Measurements from ENCODE around the gene OSBPL9.
"Not testable (repeated sequence)": the region's sequence is repeated elsewhere in the genome, so short reads cannot be mapped to it uniquely, and the experiment has no call there.

OSBPL9 gene

GRCh38 chr1:51794260-51794659 is 177.4 kb downstream of the OSBPL9 start:
- TF ChIP-seq CTCF (IDR thresholded peaks at IDR 0.05; ENCODE audit: insufficient read depth, low read depth, low read length, missing control alignments): no peak
- no peak for DNase-seq (ENCODE audit: low read depth)
- no peak overlapping the region for H3K4me3 ChIP-seq (ENCODE audit: low read depth, low read length)

- TF ChIP-seq CTCF (IDR thresholded peaks at IDR 0.05; ENCODE audit: insufficient read depth, low read depth, low read length, missing control alignments): no peak
- no peak overlapping the region for H3K4me3 ChIP-seq (ENCODE audit: low read depth, low read length)
- DNase-seq (ENCODE audit: low read depth): no peak
These were observed 178.0 kb downstream of the OSBPL9 start for GRCh38 chr1:51794868-51795267.

- no peak for TF ChIP-seq CTCF (IDR thresholded peaks at IDR 0.05; ENCODE audit: insufficient read depth, low read depth, low read length, missing control alignments)
- no peak for DNase-seq (ENCODE audit: low read depth)
These were observed 182.5 kb downstream of the OSBPL9 start for GRCh38 chr1:51799372-51799771.

GRCh38 chr1:51814513-51814912 is 197.6 kb downstream of the OSBPL9 start:
- no peak overlapping the region for H3K4me3 ChIP-seq (ENCODE audit: low read depth, low read length)
- no peak for TF ChIP-seq CTCF (IDR thresholded peaks at IDR 0.05; ENCODE audit: insufficient read depth, low read depth, low read length, missing control alignments)
- DNase-seq (ENCODE audit: low read depth): no peak

More at GRCh38 chr1:51799372-51799771, 182.5 kb downstream of the OSBPL9 start:
- no peak overlapping the region for H3K4me3 ChIP-seq (ENCODE audit: low read depth, low read length)

GRCh38 chr1:51818487-51818886 is 201.6 kb downstream of the OSBPL9 start:
- no peak overlapping the region for H3K4me3 ChIP-seq (ENCODE audit: low read depth, low read length)
- no peak for DNase-seq (ENCODE audit: low read depth)
- TF ChIP-seq CTCF (IDR thresholded peaks at IDR 0.05; ENCODE audit: insufficient read depth, low read depth, low read length, missing control alignments): no peak

GRCh38 chr1:51819021-51819420 is 202.1 kb downstream of the OSBPL9 start:
- not testable (repeated sequence) for DNase-seq (ENCODE audit: low read depth); H3K4me3 ChIP-seq (ENCODE audit: low read depth, low read length)

GRCh38 chr1:51819810-51820209 is 202.9 kb downstream of the OSBPL9 start:
- H3K4me3 ChIP-seq (ENCODE audit: low read depth, low read length): no peak overlapping the region
- no peak for TF ChIP-seq CTCF (IDR thresholded peaks at IDR 0.05; ENCODE audit: insufficient read depth, low read depth, low read length, missing control alignments)
- no peak for DNase-seq (ENCODE audit: low read depth)
